HCT116 (cell line): Measurements from ENCODE around the gene DOCK1. TPM values are rescaled to one million over a fixed set of nuclear protein-coding genes. Genes with fewer than 3 reads are reported as not detected.

Experiments used
- ATAC-seq: fragments of 200-7000 bp; cut with Tn5 transposase; 2 replicates; pipeline ENCODE4 v1.9.1; 2020; ENCODE audit warnings: mild to moderate bottlenecking, moderate library complexity
- BruUV-seq: library from RNA; stranded (reverse); fragments of 400-500 nt; replicated peaks from 2 replicates; lab custom pipeline; 2021; lab: Mats Ljungman, UMichigan
- CTCF ChIA-PET: fragments of 300-600 bp; sonication (Branson Sonifier 250); formaldehyde crosslinking; loops from one replicate; lab custom pipeline; 2021; ENCODE audit warnings: antibody characterized with exemption; lab: Charles Lee
- POLR2A ChIA-PET: fragments of 300-600, 350-600 bp; sonication (Branson Sonifier 250); formaldehyde crosslinking; loops from one replicate; lab custom pipeline; 2021; ENCODE audit warnings: antibody characterized with exemption; lab: Charles Lee
- RAD21 ChIA-PET, 2 experiments: fragments of 300-600 bp; sonication (Branson Sonifier 250); formaldehyde crosslinking; loops; one replicate each; lab custom pipeline; 2023; ENCODE audit warnings: low total read pairs in 2 of 2; ENCODE audit not compliant: uncharacterized antibody in 2 of 2, unreplicated experiment in 2 of 2, low non-redundant PET in 1 of 2; lab: Charles Lee
- DNase-seq: peaks from one replicate; pipeline ENCODE4 v3.0.0-alpha.2; 2010; ENCODE audit warnings: low read depth, low spot score
- H2AFZ ChIP-seq: fragments of 200-600 bp; shearing (Covaris generic), sonication (generic); 2 replicates; pipeline ENCODE4 v1.6.1; 2017; ENCODE audit warnings: low read depth, mixed run types, mixed read lengths, antibody characterized with exemption, low read length; ENCODE audit not compliant: poor library complexity, severe bottlenecking
- H3K27ac ChIP-seq: 2 replicates; pipeline ENCODE4 v1.5.1; 2012; ENCODE audit warnings: low read depth, low read length
- H3K27me3 ChIP-seq: fragments of 200-600 bp; sonication (generic); 2 replicates; pipeline ENCODE4 v1.6.1; 2016; ENCODE audit warnings: mixed run types, low read length, mixed read lengths; ENCODE audit not compliant: insufficient read depth
- H3K36me3 ChIP-seq, 2 experiments: fragments of 200-500 bp in 1 of 2; fragments of 200-600 bp in 1 of 2; sonication (Bioruptor generic) in 1 of 2; sonication (generic) in 1 of 2; 2 replicates each; pipeline versions ENCODE4 v1.5.1 to v1.6.1; 2014 to 2016; ENCODE audit warnings: low read length in 2 of 2, inconsistent platforms in 1 of 2, mixed read lengths in 1 of 2, mixed run types in 1 of 2; ENCODE audit not compliant: insufficient read depth in 2 of 2, control insufficient read depth in 1 of 2
- H3K4me1 ChIP-seq, 2 experiments: fragments of 200-600 bp in 1 of 2; sonication (generic) in 1 of 2; 2 replicates each; pipeline versions ENCODE4 v1.5.1 to v1.6.1; 2012 to 2017; ENCODE audit warnings: low read length in 2 of 2, inconsistent platforms in 1 of 2, mild to moderate bottlenecking in 1 of 2, mixed read lengths in 1 of 2, mixed run types in 1 of 2, moderate library complexity in 1 of 2; ENCODE audit not compliant: insufficient read depth in 2 of 2, control insufficient read depth in 1 of 2
- H3K4me2 ChIP-seq: fragments of 200-600 bp; sonication (generic); 2 replicates; pipeline ENCODE4 v1.6.1; 2017; ENCODE audit warnings: mixed run types, low read length, mixed read lengths
- H3K4me3 ChIP-seq, 2 experiments: fragments of 200-600 bp in 1 of 2; sonication (generic) in 1 of 2; replicated peaks in 1 of 2; 2 replicates each; pipeline ENCODE4 v1.5.1; 2011 to 2016; ENCODE audit warnings: low read length in 2 of 2, control low read depth in 1 of 2, low read depth in 1 of 2, mild to moderate bottlenecking in 1 of 2, mixed read lengths in 1 of 2, mixed run types in 1 of 2
- H3K79me2 ChIP-seq: fragments of 200-600 bp; sonication (generic); 2 replicates; pipeline ENCODE4 v1.6.1; 2017; ENCODE audit warnings: mild to moderate bottlenecking, mixed run types, low read length, moderate library complexity, mixed read lengths; ENCODE audit not compliant: insufficient read depth
- H3K9ac ChIP-seq: fragments of 200-600 bp; sonication (generic); 2 replicates; pipeline ENCODE4 v1.6.1; 2016; ENCODE audit warnings: low read length, mixed read lengths
- H3K9me2 ChIP-seq: fragments of 200-600 bp; sonication (generic), shearing (Covaris generic); 2 replicates; pipeline ENCODE4 v1.6.1; 2017; ENCODE audit warnings: mixed run types, mild to moderate bottlenecking, moderate library complexity; ENCODE audit not compliant: insufficient read depth
- H3K9me3 ChIP-seq, 2 experiments: fragments of 200-500 bp in 1 of 2; fragments of 200-600 bp in 1 of 2; sonication (Bioruptor generic) in 1 of 2; sonication (generic) in 1 of 2; 2 replicates each; pipeline ENCODE4 v1.6.1; 2014 to 2017; ENCODE audit warnings: low read length in 2 of 2, mixed read lengths in 2 of 2, inconsistent platforms in 1 of 2, low read depth in 1 of 2, mild to moderate bottlenecking in 1 of 2, mixed run types in 1 of 2, moderate library complexity in 1 of 2; ENCODE audit not compliant: control insufficient read depth in 1 of 2, insufficient read depth in 1 of 2
- H4K20me1 ChIP-seq: fragments of 200-600 bp; sonication (generic), shearing (Covaris generic); 2 replicates; pipeline ENCODE4 v1.6.1; 2017; ENCODE audit warnings: mixed run types, mild to moderate bottlenecking, moderate library complexity; ENCODE audit not compliant: insufficient read depth
- ATF3 ChIP-seq: IDR thresholded peaks from 2 replicates; pipeline ENCODE4 v1.6.1; 2012
- CBX3 ChIP-seq: IDR thresholded peaks from 2 replicates; pipeline ENCODE4 v1.6.1; 2012; ENCODE audit warnings: low read depth
- CTCF ChIP-seq, 3 experiments: fragments of 200-600 bp in 1 of 3; sonication (generic) in 1 of 3; IDR thresholded peaks in 2 of 3; conservative IDR thresholded peaks in 1 of 3; 2 replicates each; pipeline ENCODE4 v1.5.1; 2012 to 2017; ENCODE audit warnings: low read depth in 2 of 3, low read length in 2 of 3, antibody characterized with exemption in 1 of 3, borderline replicate concordance in 1 of 3, control low read depth in 1 of 3, mild to moderate bottlenecking in 1 of 3, mixed read lengths in 1 of 3, mixed run types in 1 of 3, moderate library complexity in 1 of 3; ENCODE audit not compliant: insufficient read depth in 1 of 3
- EGR1 ChIP-seq: IDR thresholded peaks from 2 replicates; pipeline ENCODE4 v1.6.1; 2012; ENCODE audit warnings: low read depth
- ELF1 ChIP-seq: IDR thresholded peaks from 2 replicates; pipeline ENCODE4 v1.6.1; 2012; ENCODE audit warnings: low read depth, borderline replicate concordance
- EZH2phosphoT487 ChIP-seq: fragments of 200-600 bp; IDR thresholded peaks from 2 replicates; pipeline ENCODE4 v1.6.1; 2018; ENCODE audit warnings: antibody characterized with exemption, borderline replicate concordance
- FOSL1 ChIP-seq: IDR thresholded peaks from 2 replicates; pipeline ENCODE4 v1.6.1; 2012; ENCODE audit warnings: low read depth
- JUND ChIP-seq: IDR thresholded peaks from 2 replicates; pipeline ENCODE4 v1.6.1; 2012
- POLR2A ChIP-seq: IDR thresholded peaks from 2 replicates; pipeline ENCODE4 v1.7.0; 2011; ENCODE audit warnings: borderline replicate concordance; ENCODE audit not compliant: insufficient read depth, insufficient read length; ENCODE audit errors: extremely low read depth
- POLR2AphosphoS5 ChIP-seq: IDR thresholded peaks from 2 replicates; pipeline ENCODE4 v1.6.1; 2011; ENCODE audit warnings: mild to moderate bottlenecking, low read depth, low read length, moderate library complexity
- REST ChIP-seq: IDR thresholded peaks from 2 replicates; pipeline ENCODE4 v1.6.1; 2012; ENCODE audit warnings: low read depth
- SIN3A ChIP-seq: IDR thresholded peaks from 2 replicates; pipeline ENCODE4 v1.6.1; 2012; ENCODE audit warnings: low read depth
- TCF7L2 ChIP-seq: IDR thresholded peaks from 2 replicates; pipeline ENCODE4 v1.7.0; 2011; ENCODE audit warnings: borderline replicate concordance, inconsistent platforms; ENCODE audit not compliant: insufficient read depth, insufficient read length; ENCODE audit errors: extremely low read depth
- ZNF274 ChIP-seq: fragments of 200-500 bp; sonication (Bioruptor generic); IDR thresholded peaks from 2 replicates; pipeline ENCODE4 v1.6.1; 2014; ENCODE audit warnings: mild to moderate bottlenecking, low read depth, low read length, inconsistent platforms
- intact Hi-C: fragments of 100-400 bp; cut with micrococcal nuclease; formaldehyde crosslinking; loops from 2 replicates; pipeline ENCODE4 v1.10.0; 2022
- total RNA-seq: library from RNA; stranded (reverse); gene quantifications from one replicate; pipeline ENCODE4 v1.2.1, GENCODE V29; 2021; ENCODE audit not compliant: unreplicated experiment

DOCK1 gene
- total RNA-seq, 1 experiment from 2014 or later = 46.5 TPM

GRCh38 chr10:127092916-127093315 lies 187.7 kb downstream of the DOCK1 start:
- Histone ChIP-seq H3K4me1 (no peaks in the 10 kb centered on the region), H3K36me3 (no peaks in the 10 kb centered on the region), H3K27me3 (no peaks in the 10 kb centered on the region), H3K9me2 (no peaks in the 10 kb centered on the region), H3K79me2 (no peaks in the 10 kb centered on the region), H3K9me3 (no peaks in the 10 kb centered on the region), H3K9ac (no peak overlapping the region), H3K27ac (no peak overlapping the region), H3K4me3 (no peak overlapping the region), H4K20me1 (no peaks in the 10 kb centered on the region), H3K4me2 (no peak overlapping the region), H2AFZ (no peak overlapping the region)
- ATAC-seq (no peak), DNase-seq (no peak)
- no peak for TF ChIP-seq ZNF274
- TF ChIP-seq POLR2AphosphoS5 = no peak
- ChIA-PET CTCF (no interaction called here), RAD21 (no interaction called here), POLR2A (no interaction called here)
- BruUV-seq = no TSS peak
- intact Hi-C loops = no loop called here

GRCh38 chr10:127094984-127095383 lies 189.8 kb downstream of the DOCK1 start:
- intact Hi-C loops = no loop called here
- Histone ChIP-seq H3K4me1 (no peaks in the 10 kb centered on the region), H3K4me2 (no peak overlapping the region), H3K79me2 (no peaks in the 10 kb centered on the region), H3K27ac (no peak overlapping the region), H3K9ac (no peak overlapping the region), H3K36me3 (no peaks in the 10 kb centered on the region), H4K20me1 (no peaks in the 10 kb centered on the region), H2AFZ (no peak overlapping the region), H3K9me2 (no peaks in the 10 kb centered on the region), H3K9me3 (no peaks in the 10 kb centered on the region), H3K27me3 (no peaks in the 10 kb centered on the region), H3K4me3 (no peak overlapping the region)
- CTCF ChIA-PET = no interaction called here
- DNase-seq (no peak), ATAC-seq (no peak)
- BruUV-seq = no TSS peak
- RAD21 ChIA-PET = no interaction called here
- POLR2A ChIA-PET = no interaction called here
- no peak for TF ChIP-seq TCF7L2
- no peak for TF ChIP-seq ATF3
- TF ChIP-seq EGR1 = no peak
- no peak for TF ChIP-seq ZNF274
- TF ChIP-seq FOSL1 = no peak
- TF ChIP-seq CBX3 = no peak
- no peak for TF ChIP-seq CTCF (IDR thresholded peaks at IDR 0.05 in 2 of 3, conservative IDR thresholded peaks at IDR 0.05 in 1 of 3; ENCODE audit: borderline replicate concordance in 1 of 3, insufficient read depth in 1 of 3, low read depth in 2 of 3, low read length in 2 of 3)
- TF ChIP-seq EZH2phosphoT487 = no peak
- no peak for TF ChIP-seq JUND
- TF ChIP-seq SIN3A = no peak
- TF ChIP-seq ELF1 = no peak
- no peak for TF ChIP-seq POLR2A
- TF ChIP-seq REST = no peak
